ENCODE results near the gene ADAP1. TPM values are rescaled to one million over a fixed set of nuclear protein-coding genes. Genes with fewer than 3 reads are reported as not detected.
A peak's percentile ranks its signal among the peaks of the same experiment; 100 is the strongest.

The ADAP1 gene
- total and polyA plus RNA-seq, 7 donors: 11.4 to 157 (median 72.6) TPM

GRCh38 chr7:876972-877311, 77.5 kb downstream of the ADAP1 start:
- intact Hi-C loops (cut with DNase I): loop anchor here (5.0 to 10.0 kb wide), 3 partner anchors 75 to 552 kb away; partner anchors contain the start of genes ADAP1 and PDGFA
- peak overlapping the region; percentile 85 to 92 (median 88) for H3K4me3 ChIP-seq
- H3K36me3 ChIP-seq: peaks cover 7 to 16% (median 10%) of the 10 kb centered on the region in 4 donors
- 1 to 2% methylated on average over 26 of the region's 26 CpGs for WGBS, 2 donors
- H3K9me3 ChIP-seq: no peaks in the 10 kb centered on the region
- peaks cover 0 to 77% (median 69%) of the 10 kb centered on the region in 4 donors for H3K4me1 ChIP-seq
- H3K27ac ChIP-seq: peak overlapping the region; percentile 89 to 95 (median 90)
- H3K27me3 ChIP-seq: no peaks in the 10 kb centered on the region
- DNase-seq: peak; percentile 81
- TF ChIP-seq POLR2A (IDR thresholded peaks at IDR 0.05) (no peak), POLR2AphosphoS5 (IDR thresholded peaks at IDR 0.05) (no peak)

DNA sequence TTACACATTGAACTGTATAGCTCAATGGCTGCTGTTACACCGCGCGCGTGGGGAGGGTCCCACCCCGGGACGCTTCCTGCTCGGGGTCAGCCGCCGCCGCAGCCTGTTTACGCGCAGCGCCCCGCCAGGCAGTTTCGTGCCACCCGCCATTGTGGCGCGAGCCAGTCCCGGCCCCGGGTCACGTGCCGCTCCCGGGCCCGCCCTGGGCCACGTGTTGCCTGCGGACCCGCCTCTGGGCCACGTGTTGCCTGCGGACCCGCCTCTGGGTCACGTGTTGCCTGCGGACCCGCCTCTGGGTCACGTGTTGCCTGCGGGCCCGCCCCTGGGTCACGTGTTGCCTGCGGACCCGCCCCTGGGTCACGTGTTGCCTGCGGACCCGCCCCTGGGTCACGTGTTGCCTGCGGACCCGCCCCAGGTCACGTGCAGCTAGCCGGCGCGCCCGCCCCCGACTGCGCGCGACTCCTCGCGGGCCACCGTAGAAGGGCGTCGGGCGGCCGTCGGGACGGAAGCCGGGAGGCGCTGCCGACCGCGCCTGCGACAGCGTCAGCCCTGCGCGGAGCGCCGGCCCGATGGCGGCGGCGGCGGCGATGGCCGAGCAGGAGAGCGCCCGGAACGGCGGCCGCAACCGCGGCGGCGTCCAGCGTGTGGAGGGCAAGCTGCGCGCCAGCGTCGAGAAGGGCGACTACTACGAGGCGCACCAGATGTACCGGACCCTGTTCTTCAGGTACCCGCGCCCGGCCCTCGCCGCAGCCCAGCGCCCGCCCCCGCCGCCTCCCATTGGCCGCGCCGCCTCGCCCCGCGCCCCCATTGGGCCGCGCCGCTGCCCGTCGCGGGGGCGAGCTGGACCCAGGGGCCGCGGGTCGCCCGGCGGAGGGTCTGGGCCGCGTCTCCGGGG, 78.2 kb downstream of the ADAP1 start, which contains the start of gene GET4:
Gene GET4, plus strand, starts transcription at position 478 of the 895 bp plus-strand sequence. Its CDS starts 92 bp downstream, at position 570.
- Histone ChIP-seq H3K9me3 (no peaks in the 10 kb centered on the region), H3K27me3 (no peaks in the 10 kb centered on the region), H3K36me3 (peaks cover 7 to 22% (median 12%) of the 10 kb centered on the region in 4 donors), H3K27ac (peak within 1 kb of the TSS; percentile 89 to 95 (median 90)), H3K4me3 (peak within 1 kb of the TSS; percentile 85 to 92 (median 88)), H3K4me1 (peaks cover 0 to 77% (median 69%) of the 10 kb centered on the region in 4 donors)
- TF ChIP-seq POLR2AphosphoS5 (IDR thresholded peaks at IDR 0.05) (peak; percentile 80 to 91 (median 86)), POLR2A (IDR thresholded peaks at IDR 0.05) (peak; percentile 52 to 59), EP300 (IDR thresholded peaks at IDR 0.05) (no peak)
- TF ChIP-seq, protein P1, sequence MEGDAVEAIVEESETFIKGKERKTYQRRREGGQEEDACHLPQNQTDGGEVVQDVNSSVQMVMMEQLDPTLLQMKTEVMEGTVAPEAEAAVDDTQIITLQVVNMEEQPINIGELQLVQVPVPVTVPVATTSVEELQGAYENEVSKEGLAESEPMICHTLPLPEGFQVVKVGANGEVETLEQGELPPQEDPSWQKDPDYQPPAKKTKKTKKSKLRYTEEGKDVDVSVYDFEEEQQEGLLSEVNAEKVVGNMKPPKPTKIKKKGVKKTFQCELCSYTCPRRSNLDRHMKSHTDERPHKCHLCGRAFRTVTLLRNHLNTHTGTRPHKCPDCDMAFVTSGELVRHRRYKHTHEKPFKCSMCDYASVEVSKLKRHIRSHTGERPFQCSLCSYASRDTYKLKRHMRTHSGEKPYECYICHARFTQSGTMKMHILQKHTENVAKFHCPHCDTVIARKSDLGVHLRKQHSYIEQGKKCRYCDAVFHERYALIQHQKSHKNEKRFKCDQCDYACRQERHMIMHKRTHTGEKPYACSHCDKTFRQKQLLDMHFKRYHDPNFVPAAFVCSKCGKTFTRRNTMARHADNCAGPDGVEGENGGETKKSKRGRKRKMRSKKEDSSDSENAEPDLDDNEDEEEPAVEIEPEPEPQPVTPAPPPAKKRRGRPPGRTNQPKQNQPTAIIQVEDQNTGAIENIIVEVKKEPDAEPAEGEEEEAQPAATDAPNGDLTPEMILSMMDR (IDR thresholded peaks at IDR 0.05): peak in 1 of 4 experiments; percentile 14
- 0 to 1% methylated on average over 129 of the region's 129 CpGs for WGBS, 2 donors
- intact Hi-C loops (cut with DNase I): loop anchor here (5.0 to 10.0 kb wide), 3 partner anchors 76 to 552 kb away; partner anchors contain the start of genes ADAP1 and PDGFA
- DNase-seq: peak; percentile 99

- 59 to 73% methylated on average over 27 of the region's 27 CpGs for WGBS, 2 donors
Observed at GRCh38 chr7:875476-876076, 78.9 kb downstream of the ADAP1 start.

GRCh38 chr7:875051-875450, 79.4 kb downstream of the ADAP1 start:
- Histone ChIP-seq H3K4me1 (peaks cover 0 to 68% (median 59%) of the 10 kb centered on the region in 4 donors), H3K27ac (peak overlapping the region; percentile 84 to 89 (median 86))
- WGBS, 2 donors: 73 to 80% methylated on average over 7 of the region's 7 CpGs

More at GRCh38 chr7:875476-876076, 78.9 kb downstream of the ADAP1 start:
- H3K36me3 ChIP-seq: peaks cover 7 to 30% (median 13%) of the 10 kb centered on the region in 4 donors
- peak overlapping the region; percentile 33 to 87 (median 48) for H3K4me3 ChIP-seq
- no peaks in the 10 kb centered on the region for H3K9me3 ChIP-seq
- no peak for DNase-seq
- no peaks in the 10 kb centered on the region for H3K27me3 ChIP-seq
- peak overlapping the region; percentile 84 to 89 (median 86) for H3K27ac ChIP-seq
- H3K4me1 ChIP-seq: peaks cover 0 to 73% (median 65%) of the 10 kb centered on the region in 4 donors
- intact Hi-C loops (cut with DNase I): loop anchor here (2.0 to 10.0 kb wide), 4 partner anchors 39 to 551 kb away; partner anchors contain the start of genes ADAP1 and PDGFA
- TF ChIP-seq EP300 (IDR thresholded peaks at IDR 0.05): no peak

More at GRCh38 chr7:875051-875450, 79.4 kb downstream of the ADAP1 start:
- Histone ChIP-seq H3K36me3 (peaks cover 7 to 35% (median 18%) of the 10 kb centered on the region in 4 donors), H3K9me3 (no peaks in the 10 kb centered on the region), H3K4me3 (no peak overlapping the region), H3K27me3 (no peaks in the 10 kb centered on the region)
- TF ChIP-seq EP300 (IDR thresholded peaks at IDR 0.05) (no peak), POLR2AphosphoS5 (IDR thresholded peaks at IDR 0.05) (no peak), POLR2A (IDR thresholded peaks at IDR 0.05) (no peak)
- TF ChIP-seq, protein P1 (IDR thresholded peaks at IDR 0.05): no peak
- intact Hi-C loops (cut with DNase I): loop anchor here (2.0 to 10.0 kb wide), 4 partner anchors 38 to 550 kb away; partner anchors contain the start of genes ADAP1 and PDGFA
- no peak for DNase-seq

All from sigmoid colon (tissue), 7 donors.